SK-N-SH treated with all-trans-retinoic acid at 6 μM for 48 hours (cell line): Measurements from ENCODE around the gene TOM1L2.

ENCODE experiments used
- ARNTL ChIP-seq: fragments of 450-650 bp; formaldehyde crosslinking; IDR thresholded peaks from 2 replicates; pipeline ENCODE4 v1.5.0; 2020; ENCODE audit warnings: low read depth, mild to moderate bottlenecking, moderate library complexity, borderline replicate concordance
- CREB5 ChIP-seq: fragments of 250-450 bp; sonication (Bioruptor Pico); IDR thresholded peaks from 2 replicates; pipeline ENCODE4 v1.5.1; 2020; ENCODE audit warnings: low read depth, mild to moderate bottlenecking, moderate library complexity
- GLIS3 ChIP-seq: fragments of 250-450 bp; sonication (Bioruptor Pico); IDR thresholded peaks from 2 replicates; pipeline ENCODE4 v1.5.0; 2020; ENCODE audit warnings: mild to moderate bottlenecking, moderate library complexity
- PATZ1 ChIP-seq: fragments of 250-450 bp; sonication (Bioruptor Pico); IDR thresholded peaks from 2 replicates; pipeline ENCODE4 v1.8.0; 2020; ENCODE audit warnings: mild to moderate bottlenecking, moderate library complexity, borderline replicate concordance
- POU6F1 ChIP-seq: fragments of 250-450 bp; sonication (Bioruptor Pico); IDR thresholded peaks from 2 replicates; pipeline ENCODE4 v1.8.0; 2021; ENCODE audit warnings: low read depth, mild to moderate bottlenecking, moderate library complexity, borderline replicate concordance
- SNAI2 ChIP-seq: fragments of 250-450 bp; sonication (Bioruptor Pico); IDR thresholded peaks from 2 replicates; pipeline ENCODE4 v1.5.0; 2020; ENCODE audit warnings: mild to moderate bottlenecking, moderate library complexity
- TOX ChIP-seq: fragments of 250-450 bp; sonication (Bioruptor Pico); IDR thresholded peaks from 2 replicates; pipeline ENCODE4 v1.8.0; 2021; ENCODE audit warnings: mild to moderate bottlenecking, moderate library complexity, borderline replicate concordance
- TSHZ2 ChIP-seq: fragments of 250-450 bp; sonication (Bioruptor Pico); IDR thresholded peaks from 2 replicates; pipeline ENCODE4 v1.5.0; 2020; ENCODE audit warnings: mild to moderate bottlenecking, moderate library complexity
- ZC3H10 ChIP-seq: fragments of 250-450 bp; sonication (Bioruptor Pico); IDR thresholded peaks from 2 replicates; pipeline ENCODE4 v1.5.1; 2021; ENCODE audit warnings: mild to moderate bottlenecking, moderate library complexity
- ZFP3 ChIP-seq: fragments of 250-450 bp; sonication (Bioruptor Pico); IDR thresholded peaks from 2 replicates; pipeline ENCODE4 v1.5.0; 2020; ENCODE audit warnings: mild to moderate bottlenecking, moderate library complexity
- ZFP30 ChIP-seq: fragments of 450-650 bp; formaldehyde crosslinking; IDR thresholded peaks from 2 replicates; pipeline ENCODE4 v1.5.0; 2022; ENCODE audit warnings: mild to moderate bottlenecking, moderate library complexity
- ZNF565 ChIP-seq: fragments of 450-650 bp; formaldehyde crosslinking; conservative IDR thresholded peaks from 2 replicates; pipeline ENCODE4 v1.5.0; 2020; ENCODE audit warnings: low read depth, mild to moderate bottlenecking, moderate library complexity

GRCh38 chr17:17972126-17972951, at the start of gene TOM1L2, which contains the start of gene DRC3:
- TF ChIP-seq TOX (CRISPR knock-in tag) (no peak), ZC3H10 (no peak), SNAI2 (CRISPR knock-in tag) (no peak; the same call in 1 of the 2 replicates), ZFP30 (CRISPR knock-in tag) (no peak), TSHZ2 (CRISPR knock-in tag) (no peak), ZFP3 (CRISPR knock-in tag) (no peak), ZNF565 (no peak), PATZ1 (no peak), POU6F1 (no peak), ARNTL (no peak), GLIS3 (no peak), CREB5 (no peak)
